Measurements from ENCODE around the gene RNASEH2A.

- TF ChIP-seq TAF1 (IDR thresholded peaks at IDR 0.05; ENCODE audit: borderline replicate concordance, insufficient read depth, low read length): no peak
- TF ChIP-seq FOXP2 (optimal IDR thresholded peaks at IDR 0.05; ENCODE audit: borderline replicate concordance, extremely low read depth, extremely low read length, insufficient read depth): no peak
- TF ChIP-seq POLR2AphosphoS5 (IDR thresholded peaks at IDR 0.05; ENCODE audit: low read depth, low read length): no peak
Observed at GRCh38 chr19:12837225-12837624, 30.8 kb downstream of the RNASEH2A start.
